ENCODE data around the gene BYSL. TPM values are rescaled to one million over a fixed set of nuclear protein-coding genes. Genes with fewer than 3 reads are reported as not detected.
A peak's percentile ranks its signal among the peaks of the same experiment; 100 is the strongest.

The BYSL gene
- total RNA-seq, 5 donors from 2014 or later (not counting 1 experiment from before 2014, with no cell fraction given): 3.5 to 20.5 (median 15.0) TPM

- Histone ChIP-seq H3K9me3 (no peaks in the 10 kb centered on the region), H3K4me1 (ENCODE audit: control insufficient read depth in 1 of 2, extremely low read depth in 1 of 2, insufficient read depth in 2 of 2, low read length in 2 of 2) (peaks cover 4 to 82% of the 10 kb centered on the region in 2 experiments), H3K36me3 (ENCODE audit: control insufficient read depth in 2 of 2, extremely low read depth in 1 of 2, insufficient read depth in 1 of 2, low read length in 1 of 2) (peaks cover 4 to 49% of the 10 kb centered on the region in 2 donors), H3K4me3 (ENCODE audit: control insufficient read depth in 1 of 2, extremely low read depth in 1 of 2, low read length in 1 of 2) (no peak overlapping the region), H3K27ac (ENCODE audit: low read length) (no peak overlapping the region), H3K27me3 (replicated peaks in 1 of 2; ENCODE audit: control insufficient read depth in 2 of 2, extremely low read depth in 1 of 2, insufficient read depth in 2 of 2, low read length in 1 of 2) (no peaks in the 10 kb centered on the region)
- ATAC-seq (replicated peaks in 1 of 4): no peak
- 94% methylated on average over 4 of the region's 11 CpGs for WGBS (ENCODE audit: insufficient coverage)
- no peak for DNase-seq
- POLR2A ChIA-PET: interaction anchor here (0.7 to 1.1 kb wide), 3 partner anchors 15 to 1405 kb away, joined by 3 to 6 read pairs (median 4); no protein-coding TSS in a partner anchor
- Mint-ChIP-seq H3K4me1 (peaks cover 79 to 88% (median 88%) of the 10 kb centered on the region in 3 donors), H3K36me3 (peaks cover 26% of the 10 kb centered on the region), H3K27ac (peak overlapping the region; percentile 19 to 71), H3K9me3 (no peaks in the 10 kb centered on the region), H3K27me3 (no peaks in the 10 kb centered on the region), H3K4me3 (peak overlapping the region in 1 of 3 donors; percentile 19)
- CTCF ChIA-PET: interaction anchor here in 1 of 2 donors (0.7 kb wide), 1 partner anchor 76 kb away, joined by 9 read pairs; no protein-coding TSS in a partner anchor
These were observed 44.3 kb downstream of the BYSL start for GRCh38 chr6:41965429-41966213.

GRCh38 chr6:41966214-41966920 lies 45.1 kb downstream of the BYSL start:
- H3K36me3 ChIP-seq (ENCODE audit: control insufficient read depth in 2 of 2, extremely low read depth in 1 of 2, insufficient read depth in 1 of 2, low read length in 1 of 2): peaks cover 4 to 46% of the 10 kb centered on the region in 2 donors
- H3K4me3 Mint-ChIP-seq: no peak overlapping the region
- H3K27ac ChIP-seq (ENCODE audit: low read length): no peak overlapping the region
- ChIA-PET CTCF (interaction anchor here in 1 of 2 donors (1.0 kb wide), 1 partner anchor 73 kb away, joined by 4 read pairs; no protein-coding TSS in a partner anchor), POLR2A (interaction anchor here in 1 of 2 donors (0.7 kb wide), 1 partner anchor 16 kb away, joined by 3 read pairs; no protein-coding TSS in a partner anchor)
- H3K36me3 Mint-ChIP-seq: peaks cover 24% of the 10 kb centered on the region
- H3K27me3 Mint-ChIP-seq: no peaks in the 10 kb centered on the region
- peak overlapping the region; percentile 19 to 71 for H3K27ac Mint-ChIP-seq
- peaks cover 79 to 90% (median 89%) of the 10 kb centered on the region in 3 donors for H3K4me1 Mint-ChIP-seq
- DNase-seq (no peak), ATAC-seq (replicated peaks in 1 of 4) (no peak)
- no peaks in the 10 kb centered on the region for H3K9me3 Mint-ChIP-seq
- H3K4me3 ChIP-seq (ENCODE audit: control insufficient read depth in 1 of 2, extremely low read depth in 1 of 2, low read length in 1 of 2): no peak overlapping the region
- WGBS (ENCODE audit: insufficient coverage): 100% methylated on average over 2 of the region's 5 CpGs
- peaks cover 4 to 82% of the 10 kb centered on the region in 2 experiments for H3K4me1 ChIP-seq (ENCODE audit: control insufficient read depth in 1 of 2, extremely low read depth in 1 of 2, insufficient read depth in 2 of 2, low read length in 2 of 2)
- no peaks in the 10 kb centered on the region for H3K27me3 ChIP-seq (replicated peaks in 1 of 2; ENCODE audit: control insufficient read depth in 2 of 2, extremely low read depth in 1 of 2, insufficient read depth in 2 of 2, low read length in 1 of 2)
- no peaks in the 10 kb centered on the region for H3K9me3 ChIP-seq

GRCh38 chr6:41966961-41967311 lies 45.6 kb downstream of the BYSL start:
- Mint-ChIP-seq H3K4me3 (no peak overlapping the region), H3K27me3 (no peaks in the 10 kb centered on the region), H3K27ac (peak overlapping the region in 1 of 2 donors; percentile 86), H3K4me1 (peaks cover 74 to 88% (median 86%) of the 10 kb centered on the region in 3 donors), H3K9me3 (no peaks in the 10 kb centered on the region), H3K36me3 (peaks cover 18% of the 10 kb centered on the region)
- ATAC-seq (replicated peaks in 1 of 4) (no peak), DNase-seq (no peak)
- Histone ChIP-seq H3K36me3 (ENCODE audit: control insufficient read depth in 2 of 2, extremely low read depth in 1 of 2, insufficient read depth in 1 of 2, low read length in 1 of 2) (peaks cover 0 to 44% of the 10 kb centered on the region in 2 donors), H3K9me3 (no peaks in the 10 kb centered on the region), H3K4me1 (ENCODE audit: control insufficient read depth in 1 of 2, extremely low read depth in 1 of 2, insufficient read depth in 2 of 2, low read length in 2 of 2) (peaks cover 4 to 81% of the 10 kb centered on the region in 2 experiments), H3K27me3 (replicated peaks in 1 of 2; ENCODE audit: control insufficient read depth in 2 of 2, extremely low read depth in 1 of 2, insufficient read depth in 2 of 2, low read length in 1 of 2) (no peaks in the 10 kb centered on the region), H3K4me3 (ENCODE audit: control insufficient read depth in 1 of 2, extremely low read depth in 1 of 2, low read length in 1 of 2) (no peak overlapping the region), H3K27ac (ENCODE audit: low read length) (no peak overlapping the region)
- WGBS (ENCODE audit: insufficient coverage): no CpG with 5 or more reads among the region's 4 CpGs
- ChIA-PET POLR2A (no interaction called here), CTCF (interaction anchor here in 1 of 2 donors (1.0 to 1.4 kb wide), 2 partner anchors 46 to 72 kb away, joined by 4 read pairs; partner anchors contain the start of genes BYSL and MED20)

- ATAC-seq (replicated peaks in 1 of 4) (no peak), DNase-seq (no peak)
- Mint-ChIP-seq H3K36me3 (peaks cover 21% of the 10 kb centered on the region), H3K27me3 (no peaks in the 10 kb centered on the region), H3K27ac (peak overlapping the region; percentile 65 to 86), H3K9me3 (no peaks in the 10 kb centered on the region), H3K4me3 (peak overlapping the region in 1 of 3 donors; percentile 4), H3K4me1 (peaks cover 74 to 87% (median 86%) of the 10 kb centered on the region in 3 donors)
- ChIA-PET CTCF (interaction anchor here (0.5 to 1.4 kb wide), 7 partner anchors 13 to 671 kb away, joined by 3 to 6 read pairs (median 4); partner anchors contain the start of genes BYSL (in 1 of the 2) and MED20 (in 1 of the 2)), POLR2A (interaction anchor here in 1 of 2 donors (0.7 kb wide), 1 partner anchor 22 kb away, joined by 3 read pairs; no protein-coding TSS in a partner anchor)
- H3K27ac ChIP-seq (ENCODE audit: low read length): no peak overlapping the region
- no peak overlapping the region for H3K4me3 ChIP-seq (ENCODE audit: control insufficient read depth in 1 of 2, extremely low read depth in 1 of 2, low read length in 1 of 2)
- 92% methylated on average over 7 of the region's 7 CpGs for WGBS (ENCODE audit: insufficient coverage)
- no peaks in the 10 kb centered on the region for H3K9me3 ChIP-seq
- H3K27me3 ChIP-seq (replicated peaks in 1 of 2; ENCODE audit: control insufficient read depth in 2 of 2, extremely low read depth in 1 of 2, insufficient read depth in 2 of 2, low read length in 1 of 2): no peaks in the 10 kb centered on the region
- H3K4me1 ChIP-seq (ENCODE audit: control insufficient read depth in 1 of 2, extremely low read depth in 1 of 2, insufficient read depth in 2 of 2, low read length in 2 of 2): peaks cover 4 to 75% of the 10 kb centered on the region in 2 experiments
- peaks cover 0 to 44% of the 10 kb centered on the region in 2 donors for H3K36me3 ChIP-seq (ENCODE audit: control insufficient read depth in 2 of 2, extremely low read depth in 1 of 2, insufficient read depth in 1 of 2, low read length in 1 of 2)
These were observed 46.3 kb downstream of the BYSL start for GRCh38 chr6:41967312-41968287.

- peak overlapping the region; percentile 29 for H3K27ac ChIP-seq (ENCODE audit: low read length)
- no peaks in the 10 kb centered on the region for H3K27me3 ChIP-seq (replicated peaks in 1 of 2; ENCODE audit: control insufficient read depth in 2 of 2, extremely low read depth in 1 of 2, insufficient read depth in 2 of 2, low read length in 1 of 2)
- POLR2A ChIA-PET: interaction anchor here in 1 of 2 donors (0.6 kb wide), 1 partner anchor 10 kb away, joined by 4 read pairs; no protein-coding TSS in a partner anchor
- H3K4me3 Mint-ChIP-seq: peak overlapping the region; percentile 7 to 36 (median 11)
- H3K4me3 ChIP-seq (ENCODE audit: control insufficient read depth in 1 of 2, extremely low read depth in 1 of 2, low read length in 1 of 2): no peak overlapping the region
- H3K9me3 Mint-ChIP-seq: no peaks in the 10 kb centered on the region
- CTCF ChIA-PET: interaction anchor here in 1 of 2 donors (0.7 kb wide), 1 partner anchor 64 kb away, joined by 3 read pairs; no protein-coding TSS in a partner anchor
- peak overlapping the region; percentile 86 to 89 for H3K27ac Mint-ChIP-seq
- peaks cover 5 to 36% of the 10 kb centered on the region in 2 donors for H3K36me3 ChIP-seq (ENCODE audit: control insufficient read depth in 2 of 2, extremely low read depth in 1 of 2, insufficient read depth in 1 of 2, low read length in 1 of 2)
- H3K9me3 ChIP-seq: no peaks in the 10 kb centered on the region
- peaks cover 64 to 88% (median 88%) of the 10 kb centered on the region in 3 donors for H3K4me1 Mint-ChIP-seq
- DNase-seq (peak in 2 of 35 experiments; percentile 25 to 37), ATAC-seq (replicated peaks in 1 of 4) (peak in 3 of 4 experiments; percentile 30 to 67 (median 40))
- H3K4me1 ChIP-seq (ENCODE audit: control insufficient read depth in 1 of 2, extremely low read depth in 1 of 2, insufficient read depth in 2 of 2, low read length in 2 of 2): peaks cover 9 to 63% of the 10 kb centered on the region in 2 experiments
- H3K36me3 Mint-ChIP-seq: peaks cover 19% of the 10 kb centered on the region
- H3K27me3 Mint-ChIP-seq: no peaks in the 10 kb centered on the region
- WGBS (ENCODE audit: insufficient coverage): no CpG with 5 or more reads among the region's 4 CpGs
These were observed 49.1 kb downstream of the BYSL start for GRCh38 chr6:41970436-41970846.

Measured in T-cell (primary cell).